NCI-H1048 (cell line): ENCODE data around the gene ERAS.

Experiments used
- DNase-seq: peaks from one replicate; lab custom pipeline; 2025; lab: John Stamatoyannopoulos, UW

ERAS gene, protein sequence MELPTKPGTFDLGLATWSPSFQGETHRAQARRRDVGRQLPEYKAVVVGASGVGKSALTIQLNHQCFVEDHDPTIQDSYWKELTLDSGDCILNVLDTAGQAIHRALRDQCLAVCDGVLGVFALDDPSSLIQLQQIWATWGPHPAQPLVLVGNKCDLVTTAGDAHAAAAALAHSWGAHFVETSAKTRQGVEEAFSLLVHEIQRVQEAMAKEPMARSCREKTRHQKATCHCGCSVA

DNA sequence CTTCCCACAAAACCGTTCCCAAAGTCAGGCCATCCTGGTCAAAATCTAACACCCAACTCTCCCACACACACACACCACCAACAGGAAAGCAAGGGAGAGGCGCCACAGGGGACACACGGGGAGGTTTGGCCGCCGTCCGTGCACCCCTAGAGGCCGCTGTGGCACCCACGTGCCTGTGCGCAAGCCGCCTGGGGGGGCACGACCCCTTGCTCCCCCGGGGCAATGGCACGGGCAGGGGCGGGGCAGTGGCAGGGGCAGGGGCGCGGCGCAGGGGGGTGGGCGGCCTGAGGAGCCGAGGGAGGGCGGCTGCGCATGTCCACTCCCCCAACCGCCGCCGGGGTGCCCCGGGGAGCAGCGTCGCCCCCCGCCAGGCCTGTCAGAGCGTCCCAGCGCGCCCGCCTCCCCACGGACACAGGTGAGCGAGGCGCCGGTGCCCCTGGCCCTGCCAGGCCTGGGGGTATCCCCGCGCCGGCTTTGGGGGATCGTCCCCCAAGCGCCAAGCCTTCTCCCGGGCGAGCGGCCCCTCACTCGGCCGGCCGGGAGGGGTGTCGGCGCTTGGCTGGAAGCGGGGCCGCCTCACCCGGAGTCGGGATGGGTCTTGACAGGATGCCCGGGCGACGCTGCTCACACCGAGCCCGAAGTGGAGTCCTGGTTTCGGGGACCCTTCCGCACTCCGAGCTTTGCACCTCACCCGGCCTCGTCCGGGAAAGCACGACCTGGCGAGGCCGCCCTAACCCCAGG, at the start of gene ERAS:
Gene ERAS (plus strand): TSS at position 379 of the 741 bp plus-strand sequence. CDS start 2,611 bp downstream, outside the sequence.
- DNase-seq = no peak

- DNase-seq = no peak
Measured at GRCh38 chrX:48776818-48777439, 49.4 kb upstream of the ERAS start.

GRCh38 chrX:48779399-48779798, 46.9 kb upstream of the ERAS start:
- DNase-seq = no peak

DNA sequence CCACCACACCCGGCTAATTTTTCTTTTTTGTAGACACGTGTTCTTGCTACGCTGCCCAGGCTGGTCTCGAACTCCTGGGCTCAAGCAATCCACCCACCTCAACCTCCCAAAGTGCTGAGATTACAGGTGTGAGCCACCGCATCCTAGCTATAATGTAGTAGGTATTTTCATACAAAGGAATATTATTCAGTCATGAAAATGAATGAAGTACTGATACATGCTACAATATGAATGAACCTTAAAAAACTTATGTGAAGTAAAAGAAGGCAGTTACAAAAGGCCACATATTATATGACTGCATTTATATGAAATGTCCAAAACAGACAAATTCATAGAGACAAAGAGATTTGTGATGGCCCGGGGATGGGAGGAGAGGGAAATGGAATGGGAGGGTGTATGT, 44.6 kb upstream of the ERAS start:
- no peak for DNase-seq

DNA sequence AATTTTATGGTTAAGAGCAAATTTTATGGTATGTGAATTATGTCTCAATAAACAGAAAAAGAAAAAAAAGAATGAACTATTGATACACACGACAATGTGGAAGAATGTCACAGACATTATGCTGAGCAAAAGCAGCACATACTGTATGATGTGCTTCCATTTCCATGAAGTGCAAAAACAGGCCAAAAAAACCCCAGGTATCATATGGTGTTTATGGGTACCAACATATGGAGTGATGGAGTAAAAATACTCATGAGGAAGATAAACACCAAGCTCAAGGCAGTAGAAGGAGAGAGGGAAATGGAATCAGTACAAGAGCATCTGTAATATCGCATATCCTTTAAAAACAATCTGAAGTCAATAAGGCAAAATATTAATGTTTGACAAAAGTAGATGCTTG, 44.1 kb upstream of the ERAS start:
- no peak for DNase-seq

- DNase-seq = no peak
Measured at GRCh38 chrX:48782795-48783194, 43.5 kb upstream of the ERAS start.

- no peak for DNase-seq
Measured at GRCh38 chrX:48784726-48785125, 41.6 kb upstream of the ERAS start.

DNA sequence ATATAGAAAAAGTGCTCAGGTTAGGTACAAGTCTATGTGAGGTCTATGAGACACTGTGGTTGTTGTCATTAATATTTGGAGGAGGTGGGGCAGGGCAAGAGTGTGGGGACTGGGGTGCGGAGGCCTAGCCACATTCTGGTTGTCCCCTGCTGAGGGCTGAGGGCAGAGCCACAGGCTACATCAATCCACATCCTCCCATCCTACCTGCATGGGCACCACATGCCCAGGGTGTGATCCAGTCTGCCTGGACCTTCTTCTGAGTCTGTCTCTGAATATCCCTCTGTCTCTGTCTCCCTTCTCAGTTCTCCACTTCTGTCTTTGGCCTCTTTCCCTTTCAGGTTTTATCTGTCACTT, 41.1 kb upstream of the ERAS start:
- DNase-seq = no peak

DNA sequence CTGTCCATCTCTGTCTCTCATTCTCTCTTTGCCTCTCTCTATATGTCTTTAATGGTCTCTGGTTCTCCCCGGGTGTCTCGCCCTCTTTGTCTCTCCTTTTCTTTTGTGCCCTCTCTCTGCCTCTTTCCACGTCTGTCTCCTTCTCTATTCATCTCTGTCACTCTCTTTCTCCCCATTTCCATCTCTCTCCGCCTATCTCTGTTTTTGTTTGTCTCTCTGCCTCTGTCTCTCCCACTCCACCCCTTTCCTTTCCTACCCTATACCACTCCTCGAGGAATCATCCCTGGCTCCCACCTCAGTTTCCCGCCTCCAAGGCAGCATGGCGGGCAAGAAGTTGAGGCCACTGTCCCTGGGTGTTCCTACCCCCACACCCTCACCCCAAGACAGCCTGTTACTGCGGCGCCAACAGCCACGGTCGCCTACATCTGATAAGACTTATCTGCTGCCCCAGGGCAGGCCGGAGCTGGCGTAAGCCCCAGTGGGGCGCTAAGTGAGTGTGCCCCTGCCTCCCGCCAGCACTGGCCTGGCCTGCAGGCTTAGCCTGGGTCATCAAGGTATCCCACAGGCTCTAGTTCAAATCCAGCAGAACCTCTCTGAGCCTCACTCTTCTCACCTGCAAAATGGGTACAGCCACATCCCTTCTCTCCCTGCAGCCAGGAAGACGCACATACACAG, 40.6 kb upstream of the ERAS start:
- no peak for DNase-seq

- no peak for DNase-seq
Measured at GRCh38 chrX:48786341-48786800, 39.9 kb upstream of the ERAS start, which contains the start of gene GATA1. TSS of gene GATA1 (plus strand) at chrX:48786590. CDS start at chrX:48791110, 4,520 bp downstream.

DNA sequence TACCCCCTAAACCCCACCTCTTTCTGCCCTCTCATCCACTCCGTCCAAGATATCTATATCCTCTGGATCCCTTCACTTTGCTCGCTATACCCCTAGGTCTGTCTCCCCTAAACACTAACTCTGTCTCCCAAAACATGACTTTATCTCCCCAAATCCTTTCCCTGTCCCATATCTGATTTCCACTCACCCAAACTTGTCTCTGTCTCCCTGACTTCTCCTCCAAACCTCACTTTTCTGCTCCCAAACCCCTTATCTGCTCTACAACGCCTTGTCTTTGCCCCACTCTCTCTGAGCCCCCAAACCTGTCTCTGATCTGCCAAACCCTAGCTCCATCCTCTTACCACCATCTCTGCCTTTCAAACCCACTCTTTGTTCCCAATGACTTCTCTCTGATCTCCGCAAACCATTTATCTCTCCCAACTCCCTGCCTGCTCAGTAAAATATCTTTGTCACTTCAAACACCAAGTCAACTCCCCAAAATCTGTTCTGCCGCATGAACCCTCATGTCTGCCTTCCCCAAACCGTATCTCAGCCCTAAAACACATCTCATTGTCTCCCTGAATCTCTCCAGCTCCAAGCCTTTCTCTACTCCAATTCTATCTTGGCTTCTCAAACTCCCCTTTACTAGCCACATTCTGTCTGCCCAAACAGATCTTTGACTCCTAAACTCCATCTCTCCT, 39.3 kb upstream of the ERAS start:
- no peak for DNase-seq

DNA sequence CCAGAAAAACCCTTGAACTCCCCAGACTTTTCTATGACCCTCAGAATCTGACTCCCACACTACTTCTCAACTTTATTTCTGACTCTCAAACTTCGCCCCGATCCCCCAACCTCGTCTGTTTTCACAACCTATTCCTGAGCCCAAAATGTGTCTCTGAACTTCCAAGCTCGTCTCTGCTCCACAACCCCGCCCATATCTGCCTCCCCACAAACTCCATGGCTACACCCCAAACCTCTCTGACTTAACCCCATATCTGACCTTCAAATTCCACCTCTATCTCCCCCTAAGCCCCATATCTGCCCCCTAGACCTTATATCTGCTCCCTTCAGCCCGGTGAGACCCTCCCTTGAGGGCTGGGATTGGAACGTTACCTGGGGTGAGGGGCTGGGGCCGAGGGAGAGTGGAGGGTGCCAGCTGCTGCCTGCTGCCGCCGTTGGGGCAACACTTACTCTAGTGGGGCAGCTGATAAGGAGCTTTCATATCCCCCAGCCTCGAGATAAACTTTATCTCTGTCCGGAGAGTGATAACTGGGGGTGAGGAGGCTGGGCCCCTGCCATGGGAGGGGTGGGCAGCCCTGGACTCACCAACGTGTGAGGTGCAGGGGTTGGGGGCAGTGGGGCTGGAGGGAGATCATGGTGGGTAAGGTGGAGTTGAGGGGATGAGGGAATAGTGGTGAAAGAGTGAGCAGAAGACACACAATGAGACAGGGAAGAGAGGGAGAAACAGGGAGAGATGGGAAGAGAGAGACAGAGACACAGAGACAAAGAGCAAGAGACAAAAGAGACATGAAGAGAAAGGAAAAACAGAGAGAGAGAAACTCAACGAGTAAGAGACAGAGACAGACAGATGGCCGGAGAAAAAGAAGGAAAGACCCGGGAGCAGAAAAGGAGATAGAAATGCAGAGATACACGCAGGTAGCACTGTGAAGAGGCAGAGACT, 38.5 kb upstream of the ERAS start:
- no peak for DNase-seq

DNA sequence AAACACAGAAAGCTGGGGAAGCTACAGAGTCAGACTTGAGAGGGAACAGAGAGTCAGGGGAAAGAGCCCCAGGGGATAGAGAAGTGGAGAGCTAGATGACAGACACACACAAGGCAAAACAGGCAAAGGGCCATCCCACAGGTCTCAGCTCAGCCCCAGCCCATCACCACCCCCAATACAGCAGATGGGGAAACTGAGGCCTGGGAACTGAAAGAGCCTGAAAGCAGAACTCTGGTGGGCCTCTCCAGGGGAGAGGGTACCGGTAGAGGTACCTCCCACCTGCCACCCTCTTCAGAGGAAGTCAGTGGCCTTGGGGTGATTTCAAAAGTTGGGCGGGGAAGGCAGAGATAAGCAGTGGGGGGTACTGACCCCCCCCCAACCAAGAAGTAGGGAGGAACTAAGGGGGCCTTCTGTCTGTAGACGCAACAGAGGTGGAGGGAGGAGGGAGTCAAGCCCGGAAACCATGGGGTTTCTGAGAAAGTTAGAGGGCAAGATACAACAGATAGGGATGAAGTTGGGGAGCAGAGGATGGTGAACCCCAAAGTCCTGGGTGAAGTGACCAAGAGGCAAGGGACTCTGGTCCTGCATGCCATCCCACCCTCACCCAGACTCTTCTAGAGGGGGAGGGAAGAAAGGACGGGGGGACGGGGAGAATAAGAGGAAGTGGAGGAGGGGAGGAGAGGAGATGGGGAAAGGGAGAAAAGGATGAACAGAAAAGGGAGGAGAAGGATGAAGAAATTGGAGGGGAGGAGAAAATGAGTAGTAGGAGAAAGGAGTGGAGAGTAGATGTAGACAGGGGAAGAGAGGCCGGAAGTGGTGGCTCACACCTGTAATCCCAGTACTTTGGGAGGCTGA, 36.7 kb upstream of the ERAS start:
- no peak for DNase-seq

GRCh38 chrX:48790477-48790876, 35.8 kb upstream of the ERAS start:
- no peak for DNase-seq

GRCh38 chrX:48791063-48791820, 35.1 kb upstream of the ERAS start:
- no peak for DNase-seq

- no peak for DNase-seq
Measured at GRCh38 chrX:48792219-48792618, 34.1 kb upstream of the ERAS start.

DNA sequence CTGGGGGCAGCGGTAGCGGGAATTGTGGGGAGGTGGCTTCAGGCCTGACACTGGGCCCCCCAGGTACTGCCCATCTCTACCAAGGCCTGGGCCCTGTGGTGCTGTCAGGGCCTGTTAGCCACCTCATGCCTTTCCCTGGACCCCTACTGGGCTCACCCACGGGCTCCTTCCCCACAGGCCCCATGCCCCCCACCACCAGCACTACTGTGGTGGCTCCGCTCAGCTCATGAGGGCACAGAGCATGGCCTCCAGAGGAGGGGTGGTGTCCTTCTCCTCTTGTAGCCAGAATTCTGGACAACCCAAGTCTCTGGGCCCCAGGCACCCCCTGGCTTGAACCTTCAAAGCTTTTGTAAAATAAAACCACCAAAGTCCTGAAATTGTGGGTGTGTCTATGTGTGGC, 32.4 kb upstream of the ERAS start:
- no peak for DNase-seq

DNA sequence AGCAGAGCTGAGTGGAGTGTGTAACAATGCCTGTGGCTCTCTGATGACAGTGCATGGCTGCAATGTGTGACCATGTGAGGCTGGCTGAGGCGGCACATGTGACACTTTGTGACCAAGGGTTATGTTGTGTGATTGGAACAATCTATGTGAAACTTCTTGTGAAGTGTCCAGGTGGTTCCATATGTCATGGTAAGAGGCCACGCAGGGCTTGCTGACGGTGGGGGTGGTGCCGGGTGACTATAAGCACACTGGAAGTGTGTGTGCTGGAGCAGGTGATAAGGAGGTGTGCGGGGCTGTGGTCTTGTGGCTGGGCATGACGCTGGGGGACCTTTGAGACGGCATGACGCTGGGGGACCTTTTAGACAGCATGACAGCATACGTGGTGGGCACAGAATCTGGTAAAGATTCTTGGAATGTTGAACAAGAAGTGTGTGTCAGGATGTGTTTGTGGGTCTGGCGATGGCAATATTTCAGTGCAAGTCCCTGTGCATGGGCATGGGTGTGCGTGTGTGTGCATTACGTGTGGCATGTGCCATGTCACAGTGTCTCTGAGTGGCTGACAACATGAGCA, 31.9 kb upstream of the ERAS start:
- no peak for DNase-seq
